ENCODE measurements around the gene DEFB126.
"Not testable (repeated sequence)": the region's sequence is repeated elsewhere in the genome, so short reads cannot be mapped to it uniquely, and the experiment has no call there.

DEFB126 gene, protein sequence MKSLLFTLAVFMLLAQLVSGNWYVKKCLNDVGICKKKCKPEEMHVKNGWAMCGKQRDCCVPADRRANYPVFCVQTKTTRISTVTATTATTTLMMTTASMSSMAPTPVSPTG

DNA sequence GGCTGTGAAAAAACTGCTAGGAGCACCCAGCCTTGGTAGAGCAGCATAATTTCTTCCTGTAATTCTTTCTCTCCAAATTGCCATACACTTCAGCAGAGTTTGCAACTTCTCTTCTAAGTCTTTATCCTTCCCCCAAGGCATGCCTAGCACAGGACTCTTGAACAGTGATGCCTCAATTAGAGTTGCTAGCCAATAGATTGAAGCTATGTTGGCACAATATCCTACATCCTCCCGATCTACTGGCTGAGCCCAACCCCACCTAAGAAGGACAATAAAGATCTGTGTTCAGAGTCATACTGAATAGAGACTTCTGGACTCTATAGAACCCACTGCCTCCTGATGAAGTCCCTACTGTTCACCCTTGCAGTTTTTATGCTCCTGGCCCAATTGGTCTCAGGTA, at the start of gene DEFB126:
TSS of gene DEFB126 (plus strand) at position 301 of the 400 bp plus-strand sequence. CDS start at position 340, 39 bp downstream.
- no peak for DNase-seq

DNA sequence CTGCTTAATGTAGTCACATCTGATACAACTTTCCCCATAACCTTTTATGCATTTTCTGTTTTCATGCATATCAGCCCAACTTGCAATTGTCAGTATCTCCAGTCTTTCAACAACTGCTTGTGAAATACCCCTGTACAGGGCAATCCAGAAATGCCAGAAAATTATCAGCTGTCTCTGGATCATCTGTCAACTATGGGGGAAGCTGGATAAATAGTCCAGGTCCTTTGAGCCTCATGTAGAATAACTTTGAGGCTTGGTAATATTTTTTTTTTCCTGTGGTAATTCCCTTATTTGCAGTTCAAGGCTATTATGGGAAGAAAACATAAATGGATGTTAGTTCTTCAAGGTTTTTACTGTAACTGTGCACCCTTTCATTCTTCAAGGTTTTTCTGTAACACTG, 48.7 kb upstream of the DEFB126 start:
- DNase-seq: no peak

DNA sequence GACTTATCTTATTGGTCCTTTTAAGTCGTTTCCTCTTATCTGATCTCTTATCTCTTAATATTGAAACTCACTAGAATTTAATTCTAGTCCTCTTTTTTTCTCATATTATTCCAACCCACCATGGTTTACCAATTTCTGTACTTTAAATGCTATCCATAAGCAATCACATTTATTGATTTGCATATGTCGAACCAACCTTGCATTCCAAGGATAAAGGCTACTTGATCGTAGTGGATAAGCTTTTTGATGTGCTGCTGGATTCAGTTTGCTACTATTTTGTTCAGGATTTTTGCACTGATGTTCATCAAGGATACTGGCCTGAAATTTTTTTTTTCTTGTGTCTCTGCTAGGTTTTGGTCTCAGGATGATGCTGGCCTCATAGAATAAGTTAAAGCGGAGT, 47.2 kb upstream of the DEFB126 start:
- DNase-seq: no peak

DNA sequence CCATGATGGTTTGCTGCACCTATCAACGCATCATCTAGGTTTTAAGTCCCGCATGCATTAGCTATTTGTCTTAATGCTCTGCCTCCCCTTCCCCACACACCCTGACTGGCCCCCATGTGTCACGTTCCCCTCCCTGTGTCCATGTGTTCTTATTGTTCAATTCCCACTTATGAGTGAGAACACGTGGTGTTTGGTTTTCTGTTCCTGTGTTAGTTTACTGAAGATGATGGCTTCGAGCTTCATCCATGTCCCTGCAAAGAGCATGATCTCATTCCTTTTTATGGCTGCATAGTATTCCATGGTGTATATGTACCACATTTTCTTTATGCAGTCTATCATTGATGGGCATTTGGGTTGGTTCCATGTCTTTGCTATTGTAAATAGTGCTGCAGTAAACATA, 44.7 kb upstream of the DEFB126 start:
- DNase-seq: not testable (repeated sequence)

DNA sequence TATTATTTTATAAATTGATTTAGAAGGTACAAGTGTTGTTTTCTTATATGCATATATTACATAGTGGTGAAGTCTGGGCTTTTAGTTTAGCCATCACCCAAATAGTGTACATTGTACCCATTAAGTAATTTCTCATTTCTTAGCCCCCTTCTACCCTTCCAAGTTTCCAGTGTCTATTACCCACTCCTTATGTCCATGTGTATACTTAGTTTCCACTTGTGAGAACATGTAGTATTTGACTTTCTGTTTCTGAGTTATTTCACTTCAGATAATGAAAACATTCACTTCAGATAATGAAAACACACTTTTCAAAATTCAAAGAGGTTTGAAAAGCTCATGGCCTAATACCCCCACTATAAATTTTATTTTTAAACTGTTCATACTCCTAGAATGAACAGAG, 40.4 kb upstream of the DEFB126 start:
- DNase-seq: no peak

DNA sequence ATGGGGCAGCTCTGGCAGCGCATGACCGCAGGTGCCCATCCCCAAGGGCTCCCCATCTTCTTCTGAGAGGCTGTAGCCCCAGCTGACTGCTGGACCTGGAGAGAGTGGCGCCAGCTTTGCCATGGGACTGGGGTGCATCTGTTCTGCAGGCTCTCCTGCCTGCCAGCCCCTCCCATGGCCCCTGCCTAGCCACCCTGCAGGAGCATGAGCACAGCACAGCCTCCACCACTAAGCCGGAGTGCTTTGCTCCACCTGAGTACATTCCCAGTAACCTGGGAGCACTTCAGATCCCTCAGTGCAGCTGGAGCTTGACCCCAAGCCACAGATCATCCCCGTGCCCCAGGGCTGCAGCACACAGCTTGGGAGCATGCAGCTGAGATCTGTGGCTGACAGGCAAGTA, 38.9 kb upstream of the DEFB126 start:
- no peak for DNase-seq

DNA sequence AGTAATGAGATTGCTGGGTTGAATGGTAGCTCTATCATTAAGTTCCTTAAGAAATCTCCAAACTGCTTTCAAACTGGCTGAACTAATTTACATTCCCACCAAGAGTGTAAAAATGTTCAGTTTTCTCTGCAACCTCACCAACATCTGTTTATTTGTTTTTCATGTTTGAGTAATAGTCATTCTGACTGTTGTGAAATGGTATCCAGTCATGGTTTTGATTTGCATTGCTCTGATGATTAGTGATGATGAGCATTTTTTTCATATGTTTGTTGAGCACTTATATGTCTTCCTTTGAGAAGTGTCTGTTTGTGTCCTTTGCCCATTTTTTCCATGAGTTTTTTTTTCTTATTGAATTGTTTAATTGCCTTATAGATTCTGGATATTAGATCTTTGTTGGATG, 30.0 kb upstream of the DEFB126 start:
- DNase-seq: no peak

DNA sequence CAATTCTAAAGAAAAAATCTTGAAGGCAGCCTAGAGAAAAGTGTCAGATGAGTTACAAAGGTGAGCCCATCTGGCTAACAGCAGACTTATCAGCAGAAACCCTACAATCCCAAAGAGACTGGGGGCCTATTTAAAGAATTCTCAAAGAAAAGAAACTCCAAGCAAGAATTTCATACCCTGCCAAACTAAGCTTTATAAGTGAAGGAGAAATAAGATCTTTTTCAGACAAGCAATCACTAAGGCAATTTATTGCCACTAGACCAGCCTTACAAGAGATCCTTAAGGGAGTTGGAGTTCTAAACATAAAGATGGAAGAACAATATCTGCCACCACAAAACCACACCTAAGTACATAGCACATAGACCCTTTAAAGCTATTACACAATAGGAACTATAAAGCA, 24.9 kb upstream of the DEFB126 start:
- no peak for DNase-seq

DNA sequence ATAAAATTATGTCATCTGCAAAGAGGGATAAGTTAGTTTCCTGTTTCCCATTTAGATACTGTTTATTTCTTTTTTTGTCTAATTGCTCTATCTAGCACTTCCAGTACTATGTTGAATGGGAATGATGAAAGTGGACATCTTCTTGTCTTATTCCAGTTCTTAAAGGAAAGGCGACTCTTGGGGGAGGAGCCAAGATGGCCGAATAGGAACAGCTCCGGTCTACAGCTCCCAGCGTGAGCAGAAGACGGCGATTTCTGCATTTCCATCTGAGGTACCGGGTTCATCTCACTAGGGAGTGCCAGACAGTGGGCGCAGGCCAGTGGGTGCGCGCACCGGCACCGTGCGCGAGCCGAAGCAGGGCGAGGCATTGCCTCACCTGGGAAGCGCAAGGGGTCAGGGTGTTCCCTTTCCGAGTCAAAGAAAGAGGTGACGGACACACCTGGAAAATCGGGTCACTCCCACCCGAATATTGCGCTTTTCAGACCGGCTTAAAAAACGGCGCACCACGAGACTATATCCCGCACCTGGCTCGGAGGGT, 12.5 kb upstream of the DEFB126 start:
- not testable (repeated sequence) for DNase-seq

DNA sequence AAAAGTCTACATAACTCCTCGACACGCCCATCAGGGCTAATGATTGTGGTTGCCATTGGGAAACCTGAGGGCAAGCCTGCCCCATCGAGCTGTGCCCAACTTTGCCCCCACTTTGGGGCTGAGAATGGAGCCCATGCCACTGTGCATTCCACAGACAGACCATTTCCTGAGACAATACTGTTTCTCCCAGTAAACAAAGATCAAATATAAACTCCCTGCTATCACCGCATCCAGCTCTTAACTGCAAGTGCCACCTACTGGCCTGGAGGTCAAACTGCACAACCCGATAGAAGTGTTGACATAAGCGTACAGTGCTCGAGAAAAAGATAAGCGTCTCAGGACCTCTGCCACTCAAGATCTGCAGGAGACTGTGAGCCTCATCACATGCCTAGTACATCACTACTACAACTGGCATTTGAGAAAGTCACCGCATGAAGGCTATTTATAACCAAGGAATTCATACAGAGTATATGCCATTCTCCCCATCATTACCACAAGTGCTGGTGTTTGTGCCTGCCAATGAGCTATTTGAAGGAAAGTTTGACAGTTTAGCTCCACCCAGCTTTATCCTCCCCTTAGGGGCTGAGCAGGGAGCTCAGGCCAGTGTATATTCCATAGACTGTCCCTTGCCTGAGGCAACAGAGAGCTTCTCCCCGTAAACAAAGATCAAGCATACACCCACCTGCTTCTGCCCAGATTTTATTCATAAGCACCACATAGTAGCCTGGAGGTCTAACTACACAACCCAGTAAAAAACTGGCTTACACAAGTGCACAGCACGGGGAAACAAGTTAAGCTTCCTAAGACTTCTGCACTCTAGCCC, 4.5 kb upstream of the DEFB126 start:
- no peak for DNase-seq

DNA sequence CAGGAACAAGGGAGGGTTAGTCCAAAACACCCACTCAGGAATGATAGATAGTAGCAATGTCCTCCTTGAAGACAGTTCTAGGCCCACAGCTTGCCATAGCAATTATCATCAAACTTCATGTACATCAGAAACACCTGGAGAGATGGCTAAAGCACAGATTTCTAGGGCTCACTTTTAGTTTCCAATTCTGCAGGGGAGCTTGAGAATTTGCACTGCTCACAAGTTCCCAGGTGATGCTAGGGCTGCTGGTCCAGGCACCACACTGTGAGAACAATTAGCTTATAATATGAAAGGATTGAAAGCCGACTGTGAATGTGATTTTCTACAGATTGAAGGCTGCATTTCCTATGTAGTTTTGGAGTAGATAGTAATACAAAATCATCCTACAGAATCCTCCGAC, 3.5 kb downstream of the DEFB126 start:
- DNase-seq: no peak

DNA sequence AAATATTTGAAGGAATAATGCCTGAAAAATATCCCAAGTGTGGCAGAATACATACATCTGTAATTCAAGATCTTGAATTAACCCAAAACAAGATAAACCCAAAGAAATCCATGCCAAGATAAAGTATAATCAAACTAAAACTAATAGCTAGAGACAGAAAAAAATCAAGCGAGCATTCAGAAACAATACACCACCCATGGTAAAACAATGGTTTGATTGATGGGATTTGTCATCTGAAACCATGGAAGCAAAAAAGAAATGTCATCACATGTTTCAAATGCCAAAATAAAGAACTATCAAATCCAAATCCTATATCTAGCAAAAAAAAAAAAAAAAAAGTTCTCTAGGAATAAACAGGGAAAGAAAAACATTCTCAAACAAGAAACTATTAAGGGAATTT, 9.7 kb downstream of the DEFB126 start:
- no peak for DNase-seq

DNA sequence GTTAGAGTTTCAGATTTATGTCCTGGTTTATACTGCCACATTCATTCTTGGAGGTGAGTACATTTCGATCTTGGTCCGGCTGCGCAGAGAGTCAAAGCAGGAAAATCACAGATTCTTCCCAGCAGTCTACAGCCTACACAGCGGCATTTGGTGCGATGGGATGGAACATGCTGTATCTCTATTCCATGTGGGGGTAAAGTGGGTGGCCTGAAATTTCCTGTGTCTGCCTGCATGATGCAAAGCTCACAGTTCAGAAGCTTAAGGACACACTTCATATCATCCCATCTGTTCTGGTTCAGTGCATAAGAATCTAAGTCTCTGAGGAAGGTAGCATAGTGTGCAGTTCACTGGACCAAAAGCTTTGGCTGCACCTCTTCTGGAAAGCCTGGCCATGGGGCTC, 14.8 kb downstream of the DEFB126 start, which contains the start of gene DEFB127:
TSS of gene DEFB127 (plus strand) at position 301 of the 400 bp plus-strand sequence. CDS start at position 392, 91 bp downstream.
- DNase-seq: no peak

DNA sequence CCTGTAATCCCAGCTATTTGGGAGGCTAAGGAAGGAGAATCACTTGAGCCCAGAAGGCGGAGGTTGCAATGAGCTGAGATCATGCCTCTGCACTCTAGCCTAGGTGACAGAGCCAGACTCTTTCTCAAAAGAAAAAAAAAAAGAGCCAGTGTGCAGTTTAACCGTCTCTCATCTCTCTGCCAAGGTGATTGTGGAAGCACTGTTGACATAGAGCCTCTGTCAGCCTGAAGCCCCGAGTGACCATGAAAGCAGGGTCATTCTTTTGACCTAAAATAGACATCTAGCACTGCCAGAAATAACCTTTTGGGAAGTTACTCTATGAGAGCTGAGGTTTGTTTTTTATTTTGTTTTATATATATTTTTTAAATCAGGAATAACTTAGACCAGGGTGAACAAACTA, 22.2 kb downstream of the DEFB126 start:
- no peak for DNase-seq

DNA sequence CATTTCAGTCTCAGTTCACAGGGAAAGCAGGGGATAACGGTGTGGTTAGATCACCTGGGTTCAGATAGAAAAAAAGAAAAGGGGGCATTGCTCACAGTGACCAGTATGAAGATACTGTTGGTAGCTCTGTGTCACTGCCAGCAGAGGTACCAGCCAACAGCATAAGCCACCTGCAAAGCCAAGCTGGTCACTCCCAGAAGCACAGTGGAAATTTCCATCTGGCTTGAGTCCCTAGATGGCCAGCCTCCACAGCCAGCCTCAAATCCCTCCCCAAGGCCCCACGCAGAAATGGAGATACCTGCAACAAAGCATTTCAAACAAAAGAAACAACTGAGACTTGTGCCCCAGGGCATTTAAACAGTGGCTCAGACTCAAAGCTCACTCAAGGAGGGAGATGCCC, 26.5 kb downstream of the DEFB126 start:
- no peak for DNase-seq

DNA sequence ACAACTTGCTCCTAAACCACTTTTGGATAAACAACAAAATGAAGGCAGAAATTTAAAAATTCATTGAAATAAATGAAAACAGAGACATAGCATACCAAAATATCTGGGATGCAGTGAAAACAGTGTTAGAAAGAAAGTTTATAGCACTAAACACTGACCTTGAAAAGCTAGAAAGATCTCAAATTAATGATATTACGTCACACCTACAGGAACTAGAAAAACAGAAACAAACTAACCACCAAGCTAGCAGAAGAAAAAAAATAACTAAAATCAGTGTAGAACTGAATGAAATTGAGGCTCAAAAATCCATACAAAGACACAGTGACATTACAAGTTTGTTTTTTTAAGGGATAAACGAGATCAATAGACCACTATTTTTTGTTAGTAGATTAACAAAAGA, 41.9 kb downstream of the DEFB126 start:
- DNase-seq: no peak

DNA sequence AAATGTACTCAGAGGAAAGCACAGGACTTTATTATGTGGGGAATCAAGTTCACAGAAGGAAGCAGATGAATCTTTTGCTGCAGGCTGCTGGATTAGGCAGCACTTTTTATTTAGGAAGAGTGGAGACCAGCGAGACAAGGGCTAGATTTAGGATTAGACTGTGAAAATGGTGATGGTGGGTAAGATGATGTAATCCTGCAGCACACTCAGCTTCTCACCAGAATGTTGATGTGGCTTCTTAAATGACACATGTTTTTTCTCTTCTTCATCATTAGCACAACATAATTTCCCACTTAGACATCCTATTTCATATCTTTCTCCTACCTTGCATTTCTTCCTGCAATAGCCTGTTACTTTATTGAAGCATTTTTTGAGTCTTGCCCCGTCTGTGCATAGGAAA, 45.3 kb downstream of the DEFB126 start:
- DNase-seq: no peak

DNA sequence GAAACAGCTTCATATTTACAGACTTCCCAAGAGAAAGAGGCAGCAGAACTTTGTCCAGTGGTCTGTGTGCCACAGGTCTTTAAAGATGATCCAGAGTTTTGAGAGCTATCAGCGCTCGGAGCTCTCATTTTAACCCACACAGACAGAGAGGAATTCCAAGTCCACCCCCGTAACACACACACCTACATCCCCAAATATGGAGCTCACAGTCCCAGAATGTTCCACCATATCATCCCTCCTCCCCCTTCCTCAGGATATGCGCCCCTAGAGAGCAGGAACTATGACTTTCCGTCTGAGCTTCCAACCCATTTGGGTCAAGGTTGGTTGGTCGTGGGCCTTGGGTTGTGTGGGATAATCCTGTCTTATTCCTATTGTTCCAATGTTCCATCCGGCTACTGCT, 47.2 kb downstream of the DEFB126 start, which contains the start of gene DEFB128:
TSS of gene DEFB128 (minus strand) at position 101 of the 400 bp plus-strand sequence. CDS start at position 13, 88 bp downstream.
- DNase-seq: no peak
